SJSA1 (cell line): ENCODE measurements around the gene TBC1D9B. TPM values are rescaled to one million over a fixed set of nuclear protein-coding genes. Genes with fewer than 3 reads are reported as not detected.

Experiments
- DNase-seq, 2 experiments: peaks; one replicate each; pipeline ENCODE4 v3.0.0-alpha.2; 2015 to 2020; ENCODE audit warnings: low spot score in 2 of 2, low read depth in 1 of 2
- H3K27ac ChIP-seq: fragments of 250-450 bp; sonication (Bioruptor Pico); 2 replicates; pipeline ENCODE4 v1.5.1; 2020; ENCODE audit warnings: mild to moderate bottlenecking, moderate library complexity
- H3K27me3 ChIP-seq: fragments of 250-450 bp; sonication (Bioruptor Pico); replicated peaks from 2 replicates; pipeline ENCODE4 v1.5.1; 2020; ENCODE audit warnings: mild to moderate bottlenecking, moderate library complexity
- H3K36me3 ChIP-seq: fragments of 250-450 bp; sonication (Bioruptor Pico); 2 replicates; pipeline ENCODE4 v1.5.1; 2020; ENCODE audit warnings: mild to moderate bottlenecking
- H3K4me1 ChIP-seq: fragments of 250-450 bp; sonication (Bioruptor Pico); replicated peaks from 2 replicates; pipeline ENCODE4 v1.6.1; 2021; ENCODE audit warnings: mild to moderate bottlenecking
- H3K4me3 ChIP-seq: fragments of 250-450 bp; sonication (Bioruptor Pico); 2 replicates; pipeline ENCODE4 v1.5.1; 2020; ENCODE audit warnings: mild to moderate bottlenecking
- H3K9me3 ChIP-seq: fragments of 250-450 bp; sonication (Bioruptor Pico); replicated peaks from 2 replicates; pipeline ENCODE4 v1.5.1; 2020; ENCODE audit warnings: mild to moderate bottlenecking
- total RNA-seq: library from RNA; depleted of rRNA; stranded (reverse); fragments of >200 nt; shearing (Covaris generic); gene quantifications from 2 replicates; pipeline ENCODE4 v1.2.3, GENCODE V29; 2014

The TBC1D9B gene
- total RNA-seq, 1 experiment from 2014 or later, result 43.2 TPM

DNA sequence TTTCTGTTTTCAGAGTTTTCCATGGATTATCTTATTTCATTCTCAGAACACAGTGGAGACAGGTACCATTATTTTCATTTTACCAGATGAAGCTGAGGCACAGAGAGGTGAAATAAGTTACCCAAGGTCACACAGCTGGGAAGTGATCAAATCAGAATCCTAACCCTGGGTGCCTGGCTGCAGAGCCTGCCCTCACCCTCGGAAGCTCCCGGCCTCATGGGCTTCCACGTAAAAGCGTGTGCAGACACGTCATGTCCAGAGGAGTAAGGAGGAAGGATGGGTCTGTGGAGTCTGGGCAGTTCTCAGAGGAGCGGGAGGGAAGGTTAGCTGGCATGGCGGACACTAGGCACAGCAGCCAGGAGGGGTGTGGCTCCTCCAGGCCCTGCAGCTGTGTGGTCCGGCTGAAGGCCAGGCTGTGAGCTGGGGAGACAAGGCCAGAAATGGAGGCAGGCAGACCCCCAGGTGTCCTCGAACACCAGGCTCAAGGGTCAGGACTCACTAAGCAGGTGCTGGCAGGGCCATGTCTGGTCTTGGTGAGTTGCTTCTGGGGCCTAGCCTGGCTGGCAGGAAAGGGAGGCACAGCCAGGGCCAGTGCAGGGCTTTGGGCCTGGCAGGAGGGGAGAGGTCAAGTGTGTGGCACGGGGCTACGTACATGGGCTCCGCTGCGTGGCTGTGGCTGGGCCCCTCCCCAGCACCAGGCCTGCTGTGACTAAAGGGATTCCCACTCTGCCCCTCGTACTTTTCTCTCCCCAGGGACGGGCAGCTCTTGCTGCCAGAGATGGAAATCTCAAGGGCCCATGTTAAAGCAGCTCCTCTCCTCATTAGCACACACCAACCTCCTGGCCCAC, 5.6 kb downstream of the TBC1D9B start:
- no peaks in the 10 kb centered on the region for H3K9me3 ChIP-seq
- no peaks in the 10 kb centered on the region for H3K27me3 ChIP-seq
- H3K36me3 ChIP-seq, result peaks cover 98% of the 10 kb centered on the region
- no peak overlapping the region for H3K27ac ChIP-seq
- no peak for DNase-seq
- H3K4me1 ChIP-seq, result peaks cover 9% of the 10 kb centered on the region
- H3K4me3 ChIP-seq, result no peak overlapping the region

DNA sequence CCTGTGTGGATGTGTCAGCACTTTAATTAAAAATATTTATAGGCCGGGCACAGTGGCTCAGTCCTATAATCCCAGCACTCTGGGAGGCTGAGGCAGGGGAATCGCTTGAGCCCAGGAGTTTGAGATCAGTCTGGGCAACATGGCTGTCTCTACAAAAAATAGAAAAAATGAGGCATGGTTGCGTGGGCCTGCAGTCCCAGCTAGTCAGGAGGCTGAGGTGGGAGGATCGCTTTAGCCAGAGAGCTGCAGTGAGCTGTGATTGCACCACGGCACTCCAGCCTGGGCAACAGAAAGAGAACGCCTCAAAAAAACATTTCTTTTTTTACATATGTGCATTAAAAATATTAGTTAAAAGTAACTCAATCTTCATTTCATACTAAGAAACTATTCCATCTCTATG, 6.2 kb downstream of the TBC1D9B start:
- no peak overlapping the region for H3K27ac ChIP-seq
- H3K36me3 ChIP-seq, result peaks cover 98% of the 10 kb centered on the region
- no peak overlapping the region for H3K4me3 ChIP-seq
- peaks cover 2% of the 10 kb centered on the region for H3K4me1 ChIP-seq
- no peaks in the 10 kb centered on the region for H3K9me3 ChIP-seq
- H3K27me3 ChIP-seq, result no peaks in the 10 kb centered on the region
- no peak for DNase-seq

DNA sequence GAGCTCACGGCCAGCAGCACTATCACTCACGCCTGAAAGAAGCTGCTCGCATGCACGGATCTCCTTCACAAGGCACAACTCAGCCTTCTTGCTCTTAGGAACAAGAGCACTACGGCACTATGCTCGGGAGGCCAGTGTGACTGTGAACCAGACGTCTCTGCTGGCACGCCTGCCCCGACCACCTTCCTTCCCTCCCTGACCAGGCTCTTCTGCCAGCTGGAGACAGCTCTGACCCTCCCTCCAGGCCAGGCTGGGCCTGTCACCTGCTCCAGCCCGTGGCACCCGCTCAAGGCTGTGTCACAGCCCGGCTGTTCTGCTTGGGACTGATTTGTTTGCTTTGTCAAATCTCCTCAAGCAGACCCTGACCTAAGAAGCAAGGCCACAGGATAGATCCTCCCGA, 7.0 kb downstream of the TBC1D9B start:
- no peaks in the 10 kb centered on the region for H3K4me1 ChIP-seq
- no peak overlapping the region for H3K4me3 ChIP-seq
- H3K36me3 ChIP-seq, result peaks cover 98% of the 10 kb centered on the region
- DNase-seq, result no peak
- no peaks in the 10 kb centered on the region for H3K9me3 ChIP-seq
- no peak overlapping the region for H3K27ac ChIP-seq
- H3K27me3 ChIP-seq, result no peaks in the 10 kb centered on the region

DNA sequence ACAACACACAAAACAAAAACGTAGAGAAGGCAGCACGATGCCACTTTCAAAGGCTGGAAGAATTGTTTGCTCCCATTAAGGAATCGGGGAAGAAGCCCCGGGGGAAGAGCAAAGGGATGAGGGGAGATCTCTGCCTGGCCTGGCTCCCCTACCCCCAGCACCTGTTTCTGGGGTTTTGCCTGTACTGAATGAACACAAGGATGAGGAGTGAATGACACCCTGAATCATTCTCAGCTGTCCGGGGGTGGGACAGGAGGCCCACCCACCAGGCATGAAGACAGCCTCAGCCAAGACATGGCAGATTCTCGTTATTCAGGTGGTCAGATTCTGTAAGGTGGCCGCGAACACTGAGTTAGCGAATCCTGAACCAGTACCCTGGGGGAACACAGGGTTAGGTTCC, 7.5 kb downstream of the TBC1D9B start:
- Histone ChIP-seq H3K9me3 (no peaks in the 10 kb centered on the region), H3K27me3 (no peaks in the 10 kb centered on the region), H3K27ac (no peak overlapping the region), H3K4me3 (no peak overlapping the region), H3K36me3 (peaks cover 98% of the 10 kb centered on the region), H3K4me1 (no peaks in the 10 kb centered on the region)
- no peak for DNase-seq

DNA sequence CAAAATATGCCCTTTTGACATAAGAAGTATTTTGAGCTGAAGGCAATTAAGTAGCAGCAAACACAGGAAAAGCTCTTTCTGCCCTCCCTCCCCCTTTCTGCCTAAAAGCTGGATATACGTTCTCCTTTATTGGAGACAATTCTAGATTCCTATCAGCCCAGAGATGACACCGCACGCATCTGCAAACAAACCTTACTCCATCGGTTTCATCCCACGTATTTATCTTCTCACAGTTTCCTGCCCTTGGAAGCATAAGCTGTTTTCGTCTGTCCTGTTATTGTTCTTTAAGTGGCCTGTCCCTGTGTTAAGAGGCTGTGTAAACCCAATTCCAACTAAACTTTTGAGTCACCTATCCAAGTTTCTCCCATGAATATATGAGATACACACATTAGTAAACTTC, 11.8 kb downstream of the TBC1D9B start:
- Histone ChIP-seq H3K27ac (no peak overlapping the region), H3K36me3 (peaks cover 98% of the 10 kb centered on the region), H3K4me3 (no peak overlapping the region), H3K27me3 (no peaks in the 10 kb centered on the region), H3K9me3 (no peaks in the 10 kb centered on the region), H3K4me1 (no peaks in the 10 kb centered on the region)
- DNase-seq, result no peak

DNA sequence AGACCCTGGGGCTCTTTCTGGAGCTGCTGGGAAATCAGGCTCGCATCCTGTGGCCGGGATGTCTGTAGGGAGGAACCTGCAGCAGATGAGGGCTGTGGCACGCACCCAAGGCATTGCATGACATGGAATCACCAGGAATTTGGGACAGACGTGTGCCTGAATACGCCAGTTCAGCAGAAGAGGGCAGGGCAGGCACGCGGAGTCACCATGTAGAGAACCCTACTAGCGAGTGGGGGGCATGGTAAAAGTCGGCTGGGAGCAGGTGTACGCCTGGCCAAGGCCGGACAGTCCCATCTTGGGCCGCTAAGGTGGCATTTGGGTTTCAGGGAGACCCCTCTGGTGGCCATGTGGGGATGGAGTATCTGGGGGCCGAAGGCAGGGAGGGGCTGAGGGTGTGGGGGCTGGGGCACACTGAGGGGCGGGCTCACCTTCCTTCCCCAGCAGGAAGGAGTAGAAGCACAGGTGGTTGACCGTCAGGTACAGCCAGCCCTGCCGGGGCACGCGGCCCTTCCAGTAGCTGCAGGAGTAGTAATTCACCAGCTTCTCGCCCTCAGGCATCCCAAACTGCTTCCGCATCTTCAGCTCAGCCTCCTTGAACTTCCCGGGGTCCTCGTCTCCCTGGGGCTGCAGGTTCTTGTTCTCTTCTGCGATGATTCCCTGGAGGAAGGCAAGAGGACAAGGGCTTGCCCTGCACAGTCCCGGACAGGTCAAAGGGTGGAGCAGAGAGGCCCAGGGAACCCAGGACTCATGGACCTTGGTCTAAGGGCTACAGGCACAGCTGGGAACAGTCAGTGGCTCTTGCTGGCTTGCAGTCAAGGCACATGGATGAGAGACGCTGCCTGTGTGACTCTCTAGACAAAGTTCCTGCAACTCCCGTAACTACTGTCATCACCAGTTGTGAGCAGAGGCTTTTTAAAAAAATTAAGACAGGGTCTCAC, 13.5 kb downstream of the TBC1D9B start:
- no peaks in the 10 kb centered on the region for H3K4me1 ChIP-seq
- peaks cover 98% of the 10 kb centered on the region for H3K36me3 ChIP-seq
- no peak for DNase-seq
- no peaks in the 10 kb centered on the region for H3K27me3 ChIP-seq
- H3K9me3 ChIP-seq, result no peaks in the 10 kb centered on the region
- H3K27ac ChIP-seq, result no peak overlapping the region
- H3K4me3 ChIP-seq, result no peak overlapping the region

DNA sequence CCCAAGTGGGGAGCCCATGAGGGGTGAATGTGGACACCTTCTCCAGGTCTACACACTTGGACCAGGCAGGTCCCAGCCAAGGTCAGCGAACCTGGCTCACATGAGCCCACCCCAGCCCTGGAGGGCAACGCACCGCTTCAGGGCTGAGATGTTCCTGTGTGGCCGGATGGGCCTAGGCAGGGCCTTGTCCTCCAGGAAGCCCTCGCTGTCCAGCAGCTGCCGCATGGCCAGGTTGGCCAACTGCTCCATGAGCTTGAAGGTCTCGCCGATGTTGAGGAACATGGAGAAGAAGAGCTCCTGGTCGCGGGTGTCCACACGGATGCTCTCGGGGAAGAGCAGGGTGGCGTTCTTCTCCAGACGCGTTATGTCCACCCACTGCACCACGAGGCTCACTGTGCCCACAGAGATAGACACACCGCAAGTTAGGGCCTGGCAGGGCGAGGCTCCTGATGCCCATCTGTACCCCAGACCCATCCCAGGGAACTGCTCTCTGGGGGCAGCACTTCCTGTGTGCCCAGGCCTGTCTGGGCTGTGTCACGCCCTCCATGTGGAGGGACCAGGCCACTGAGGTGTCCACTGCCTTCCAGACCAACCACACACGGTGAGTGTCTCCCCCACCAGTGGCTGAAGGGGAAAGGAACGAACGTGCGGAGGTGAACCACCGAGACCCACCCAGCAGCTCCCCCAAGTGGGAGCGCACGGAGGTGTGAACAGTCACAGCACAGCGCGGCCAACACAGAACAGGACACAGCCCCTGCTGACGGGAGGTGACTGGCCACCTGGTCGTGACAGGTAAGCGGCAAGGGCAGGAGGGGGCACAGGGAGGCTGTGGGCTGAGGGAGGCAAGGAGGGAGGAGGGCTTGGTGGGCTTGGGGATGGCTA, 14.4 kb downstream of the TBC1D9B start:
- H3K27ac ChIP-seq, result no peak overlapping the region
- DNase-seq, result no peak
- H3K27me3 ChIP-seq, result no peaks in the 10 kb centered on the region
- H3K4me3 ChIP-seq, result no peak overlapping the region
- peaks cover 98% of the 10 kb centered on the region for H3K36me3 ChIP-seq
- no peaks in the 10 kb centered on the region for H3K4me1 ChIP-seq
- H3K9me3 ChIP-seq, result no peaks in the 10 kb centered on the region

DNA sequence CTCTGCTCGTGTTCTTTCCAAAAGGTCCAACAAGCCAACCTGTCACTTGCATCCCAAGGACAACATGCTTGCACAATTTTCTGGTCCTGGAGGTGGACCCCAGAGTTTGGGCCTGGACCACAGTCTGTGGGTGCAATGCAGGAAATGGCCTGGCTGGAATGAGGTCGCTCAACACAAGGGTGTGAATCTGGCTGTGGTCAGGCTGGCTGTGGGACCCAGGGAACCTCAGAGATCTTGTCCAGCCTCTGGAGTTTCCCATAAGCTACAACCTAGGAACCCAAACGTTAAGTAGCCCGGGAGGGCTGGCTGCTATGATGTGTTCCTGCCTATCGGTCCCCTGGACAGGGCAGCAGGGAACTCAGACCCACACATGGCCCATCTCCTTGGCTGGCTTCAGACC, 15.4 kb downstream of the TBC1D9B start:
- H3K4me3 ChIP-seq, result no peak overlapping the region
- H3K27me3 ChIP-seq, result no peaks in the 10 kb centered on the region
- no peaks in the 10 kb centered on the region for H3K9me3 ChIP-seq
- H3K4me1 ChIP-seq, result peaks cover 2% of the 10 kb centered on the region
- peaks cover 98% of the 10 kb centered on the region for H3K36me3 ChIP-seq
- no peak overlapping the region for H3K27ac ChIP-seq
- no peak for DNase-seq

DNA sequence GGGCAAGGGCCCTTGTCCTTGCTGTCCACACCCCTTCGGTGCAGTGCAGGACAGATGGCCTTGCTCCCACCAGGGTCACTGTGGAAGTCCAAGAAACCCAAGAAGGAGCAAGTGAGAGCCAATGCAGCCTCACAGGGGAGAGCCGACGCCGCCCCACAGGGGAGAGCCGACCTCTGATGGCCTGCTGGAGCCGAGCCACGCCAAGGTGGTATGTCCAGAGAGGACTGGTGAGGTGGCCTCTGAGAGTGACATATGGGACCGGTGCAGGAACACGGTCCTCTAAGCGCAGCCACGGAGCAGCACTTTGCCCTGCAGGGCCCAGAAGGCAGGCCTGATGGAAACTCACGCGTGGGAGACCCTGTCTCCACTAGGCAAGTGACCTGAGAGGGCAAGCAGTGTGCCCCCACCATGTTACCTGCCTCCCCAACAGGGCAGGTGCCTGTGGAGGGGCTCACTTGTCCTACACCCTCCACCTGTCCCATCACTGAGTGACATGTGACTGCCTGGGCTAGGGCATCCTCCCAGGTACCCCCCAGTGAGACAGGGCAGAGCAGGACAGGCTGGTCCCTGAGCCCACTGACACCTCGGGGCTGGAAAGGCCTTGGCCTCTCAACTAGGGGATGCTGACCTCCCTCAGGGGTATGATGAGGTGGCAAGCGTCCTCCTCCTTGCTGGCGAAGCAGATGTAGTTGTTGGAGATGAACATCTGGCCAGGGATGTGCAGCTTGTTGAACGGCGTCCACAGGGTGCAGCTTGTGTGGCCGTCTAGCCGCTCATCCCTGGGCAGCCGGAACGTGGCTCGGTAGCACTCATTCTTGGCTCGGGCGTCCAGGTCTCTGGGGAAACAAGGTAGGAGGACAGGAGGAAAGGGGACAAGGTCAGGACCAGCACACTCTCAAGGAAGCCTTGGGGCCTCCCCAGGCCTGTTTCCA, 16.7 kb downstream of the TBC1D9B start:
- H3K27ac ChIP-seq, result no peak overlapping the region
- H3K9me3 ChIP-seq, result no peaks in the 10 kb centered on the region
- no peaks in the 10 kb centered on the region for H3K27me3 ChIP-seq
- no peak for DNase-seq
- peaks cover 14% of the 10 kb centered on the region for H3K4me1 ChIP-seq
- H3K36me3 ChIP-seq, result peaks cover 98% of the 10 kb centered on the region
- no peak overlapping the region for H3K4me3 ChIP-seq

DNA sequence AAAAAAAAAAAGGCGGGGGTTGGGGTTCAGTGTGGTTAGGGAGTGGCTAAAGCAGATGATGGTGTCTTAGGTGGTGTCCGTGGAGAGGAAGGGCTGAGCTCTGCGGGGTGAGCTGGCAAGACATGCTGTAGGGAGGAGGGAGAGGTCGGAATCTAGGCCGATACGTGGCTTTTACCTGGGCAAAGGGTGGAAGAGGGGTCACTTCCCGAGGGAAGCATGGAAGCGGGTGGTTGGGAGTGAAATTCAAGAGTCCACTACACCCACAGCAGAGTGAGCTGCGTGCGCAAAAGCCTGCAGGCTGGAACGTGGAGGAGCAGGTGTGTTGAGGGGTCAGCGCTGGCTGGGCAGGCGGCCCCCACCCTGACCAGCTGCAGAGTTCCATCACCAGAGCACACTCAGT, 17.8 kb downstream of the TBC1D9B start:
- Histone ChIP-seq H3K27ac (no peak overlapping the region), H3K4me1 (peaks cover 20% of the 10 kb centered on the region), H3K27me3 (no peaks in the 10 kb centered on the region), H3K9me3 (no peaks in the 10 kb centered on the region; the same call in 1 of the 2 replicates), H3K36me3 (peaks cover 98% of the 10 kb centered on the region), H3K4me3 (no peak overlapping the region)
- no peak for DNase-seq

DNA sequence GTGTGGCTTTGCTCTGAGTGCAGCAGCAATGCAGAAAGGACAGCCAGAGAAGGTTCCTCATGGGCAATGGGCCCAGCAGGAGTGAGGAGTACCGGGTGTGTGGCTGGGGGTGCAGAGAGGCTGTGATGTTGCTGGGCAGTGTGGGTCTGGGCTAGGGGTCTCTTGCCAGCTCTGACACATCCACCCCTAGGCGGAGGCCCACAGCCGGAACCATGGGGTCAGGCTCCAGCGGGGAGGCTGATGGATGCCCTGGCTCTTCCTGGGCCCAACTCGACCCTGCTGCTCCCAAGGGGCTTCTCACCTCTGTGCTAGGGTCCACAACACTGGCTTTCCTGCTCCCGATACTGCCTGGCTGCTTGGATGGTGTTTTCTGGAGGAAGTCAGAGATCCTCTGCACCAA, 19.9 kb downstream of the TBC1D9B start:
- Histone ChIP-seq H3K36me3 (peaks cover 100% of the 10 kb centered on the region), H3K9me3 (peaks cover 20% of the 10 kb centered on the region), H3K27ac (no peak overlapping the region), H3K27me3 (no peaks in the 10 kb centered on the region), H3K4me1 (peaks cover 33% of the 10 kb centered on the region), H3K4me3 (no peak overlapping the region)
- no peak for DNase-seq

DNA sequence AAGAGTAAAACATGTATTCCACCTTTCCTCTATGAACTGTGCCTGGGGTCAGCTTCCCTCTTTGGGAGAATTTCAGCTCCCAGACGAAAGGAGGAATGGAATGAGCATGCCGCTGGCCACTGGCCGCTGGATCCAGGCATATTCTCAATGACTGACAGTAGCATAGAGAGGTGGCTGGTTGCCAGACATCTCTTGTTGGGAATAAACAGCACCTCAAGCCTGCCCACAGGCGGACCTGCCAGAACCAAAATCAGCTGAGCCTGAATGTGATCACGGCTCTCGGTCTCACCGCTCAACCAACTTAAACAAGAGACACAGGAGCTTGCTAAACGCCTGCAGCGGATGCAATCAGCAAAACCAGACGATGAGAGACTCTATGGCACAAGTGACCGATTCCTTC, 20.6 kb downstream of the TBC1D9B start:
- DNase-seq, result no peak
- Histone ChIP-seq H3K4me3 (no peak overlapping the region), H3K27ac (peak overlapping the region; percentile 58), H3K9me3 (peaks cover 27% of the 10 kb centered on the region), H3K4me1 (peaks cover 33% of the 10 kb centered on the region), H3K27me3 (no peaks in the 10 kb centered on the region), H3K36me3 (peaks cover 100% of the 10 kb centered on the region)
